GM18499 (cell line): ENCODE results near the gene PTPRE.
"Not testable (repeated sequence)": the region's sequence is repeated elsewhere in the genome, so short reads cannot be mapped to it uniquely, and the experiment has no call there.

Experiments
- ATAC-seq: cut with Tn5 transposase; IDR thresholded peaks from one replicate; pipeline ENCODE4 v1.9.1; 2021; ENCODE audit warnings: moderate number of reproducible peaks; ENCODE audit not compliant: insufficient read depth, unreplicated experiment

The PTPRE gene

GRCh38 chr10:127974911-127975310, 68.0 kb downstream of the PTPRE start:
- no peak for ATAC-seq

GRCh38 chr10:127976286-127976685, 69.4 kb downstream of the PTPRE start:
- ATAC-seq, result no peak

GRCh38 chr10:127976701-127977356, 69.9 kb downstream of the PTPRE start:
- ATAC-seq, result no peak

- ATAC-seq, result no peak
These were observed 70.6 kb downstream of the PTPRE start for GRCh38 chr10:127977357-127978009.

DNA sequence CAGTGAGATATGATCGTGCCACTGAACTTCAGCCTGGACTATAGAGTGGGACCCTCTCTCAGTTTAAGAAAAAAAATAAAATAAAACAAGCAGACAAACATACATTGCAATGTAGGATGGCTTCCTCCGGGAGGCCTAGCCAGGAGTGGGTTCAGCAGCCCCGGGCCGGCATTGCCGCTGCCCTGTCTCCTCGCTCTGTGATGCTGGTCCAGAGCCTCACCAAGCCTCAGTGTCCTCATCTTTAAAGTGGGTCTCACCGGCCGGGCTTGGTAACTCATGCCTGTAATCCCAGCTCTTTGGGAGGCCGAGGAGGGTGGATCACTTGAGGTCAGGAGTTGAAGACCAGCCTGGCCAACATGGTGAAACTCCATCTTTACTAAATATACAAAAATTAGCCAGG, 71.6 kb downstream of the PTPRE start:
- no peak for ATAC-seq

DNA sequence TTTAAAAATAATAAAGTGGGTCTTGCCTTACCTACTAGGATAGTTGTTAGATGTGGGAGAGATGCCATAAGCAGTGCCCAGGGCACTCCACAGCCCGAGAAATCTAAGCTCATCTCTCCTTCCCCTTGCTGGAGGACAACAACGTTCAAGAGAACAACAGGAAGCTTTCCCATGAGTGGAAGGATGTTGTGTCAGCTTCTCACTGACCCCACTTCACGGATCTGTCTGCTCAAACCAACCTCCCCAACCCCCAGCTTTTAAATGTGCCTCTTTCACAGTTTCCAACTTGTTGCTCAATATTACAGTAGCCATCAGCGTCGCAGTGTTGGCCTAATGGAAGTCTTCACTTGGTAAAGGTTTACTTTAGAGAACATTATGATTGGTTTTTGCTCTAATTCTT, 72.1 kb downstream of the PTPRE start:
- no peak for ATAC-seq

GRCh38 chr10:127979566-127979965, 72.7 kb downstream of the PTPRE start:
- no peak for ATAC-seq

GRCh38 chr10:127980898-127981297, 74.0 kb downstream of the PTPRE start:
- ATAC-seq, result no peak

DNA sequence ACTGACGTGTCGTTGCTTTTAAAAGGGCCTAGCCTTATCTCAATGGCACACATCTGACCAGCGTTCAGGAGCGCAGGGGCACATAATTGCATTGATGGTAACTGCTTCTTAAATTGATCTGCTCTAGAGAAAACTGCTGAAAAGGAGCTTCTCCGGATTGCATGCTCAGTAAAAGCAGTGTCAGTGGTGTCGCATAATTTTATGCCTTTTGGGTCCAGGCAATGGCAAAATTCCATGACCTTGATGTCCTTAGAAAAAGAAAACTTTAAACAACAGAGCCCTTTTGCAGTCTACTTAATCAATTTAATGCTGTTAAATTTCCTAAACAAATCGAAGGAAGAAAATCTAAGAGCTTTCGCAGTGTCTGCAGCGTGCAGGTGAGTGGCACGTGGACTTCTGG, 75.7 kb downstream of the PTPRE start:
- ATAC-seq, result no peak

- ATAC-seq, result no peak
These were observed 76.6 kb downstream of the PTPRE start for GRCh38 chr10:127983344-127984100.

DNA sequence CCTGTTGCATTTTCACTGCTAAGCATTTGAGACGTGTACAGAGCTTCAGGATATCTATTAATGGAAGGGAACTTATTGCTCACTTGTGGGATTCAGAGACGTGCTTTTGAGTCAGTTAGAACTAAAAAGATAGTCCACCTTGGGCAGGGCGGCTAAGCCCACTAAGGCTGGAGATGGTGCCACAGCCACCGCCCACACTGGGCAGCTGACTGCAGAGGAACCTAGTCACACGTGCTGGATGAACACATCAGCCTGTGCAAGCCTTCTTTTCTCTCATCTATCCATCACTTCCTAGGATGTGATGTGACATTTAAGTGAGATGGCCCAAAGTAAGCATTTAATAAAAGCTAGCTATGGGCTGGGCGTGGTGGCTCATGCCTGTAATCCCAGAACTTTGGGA, 78.0 kb downstream of the PTPRE start:
- no peak for ATAC-seq

DNA sequence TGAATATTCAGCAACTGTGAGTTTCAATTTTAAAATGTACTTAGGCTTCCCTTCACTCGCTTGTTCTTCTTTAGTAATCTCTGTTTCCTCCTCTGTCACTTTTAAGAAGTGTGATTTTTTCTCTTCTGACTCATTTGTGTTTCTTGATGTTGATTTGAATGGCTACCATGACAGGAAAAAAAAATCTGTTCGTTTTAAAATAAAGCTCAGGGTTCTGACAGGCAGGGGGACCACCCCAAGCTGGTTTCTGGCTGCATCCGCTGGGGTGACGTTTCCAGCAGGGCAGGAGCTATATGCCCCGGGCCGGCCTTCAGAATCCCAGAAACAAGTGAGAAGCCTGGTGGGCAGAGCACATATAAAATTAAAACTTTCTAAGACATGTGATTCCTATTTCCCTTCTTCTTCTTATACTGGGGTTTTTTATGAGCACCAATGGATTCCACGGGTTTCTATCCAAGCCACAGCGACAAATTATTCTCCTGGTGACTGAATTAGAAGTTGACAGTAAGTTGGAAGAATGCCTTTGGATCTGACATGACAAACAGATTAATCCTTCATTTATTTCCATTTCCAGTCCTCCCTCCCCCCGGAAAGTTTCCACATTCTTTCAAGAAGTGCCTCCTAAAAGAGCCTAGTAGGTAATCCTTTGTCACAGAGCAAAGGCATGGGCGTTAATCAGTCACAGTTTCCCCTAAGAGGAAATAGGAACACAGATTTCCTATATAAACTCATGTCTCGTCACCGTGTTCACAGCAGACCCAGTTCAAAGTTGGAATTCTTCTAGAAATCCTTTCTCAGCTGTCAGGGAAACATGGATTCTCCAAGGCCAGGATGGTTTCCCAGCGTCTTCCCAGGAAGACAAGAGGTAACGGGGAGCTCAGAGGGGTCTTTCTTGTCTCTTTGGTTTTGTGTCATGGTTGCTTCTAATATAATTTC, 79.9 kb downstream of the PTPRE start:
- no peak for ATAC-seq

- ATAC-seq, result no peak
These were observed 80.8 kb downstream of the PTPRE start for GRCh38 chr10:127987467-127988380.

DNA sequence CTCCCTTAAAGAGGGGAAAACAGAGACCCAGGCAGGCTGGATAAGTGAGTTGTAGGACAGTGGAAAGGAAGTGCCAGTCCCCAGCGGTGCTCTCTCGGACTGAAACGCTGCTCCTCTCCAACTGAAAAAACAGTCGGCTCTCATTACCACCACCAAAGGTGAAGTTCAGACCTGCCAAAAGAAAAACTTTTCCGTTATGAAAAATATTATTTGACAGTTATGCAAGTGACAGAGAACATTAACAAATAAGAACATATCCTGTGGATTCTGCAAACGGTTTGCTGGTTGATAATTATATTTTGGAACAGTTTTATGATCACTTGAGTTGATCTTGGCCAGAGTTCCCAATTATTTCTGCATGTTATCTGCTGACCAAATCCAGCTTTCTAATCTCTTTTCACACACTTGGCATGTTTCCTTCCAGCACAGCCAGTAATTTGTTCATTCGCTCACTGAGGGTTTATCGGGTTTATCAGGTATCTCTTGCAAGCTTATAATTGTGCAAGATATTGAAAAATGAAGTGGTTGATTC, 82.6 kb downstream of the PTPRE start:
- ATAC-seq, result no peak

DNA sequence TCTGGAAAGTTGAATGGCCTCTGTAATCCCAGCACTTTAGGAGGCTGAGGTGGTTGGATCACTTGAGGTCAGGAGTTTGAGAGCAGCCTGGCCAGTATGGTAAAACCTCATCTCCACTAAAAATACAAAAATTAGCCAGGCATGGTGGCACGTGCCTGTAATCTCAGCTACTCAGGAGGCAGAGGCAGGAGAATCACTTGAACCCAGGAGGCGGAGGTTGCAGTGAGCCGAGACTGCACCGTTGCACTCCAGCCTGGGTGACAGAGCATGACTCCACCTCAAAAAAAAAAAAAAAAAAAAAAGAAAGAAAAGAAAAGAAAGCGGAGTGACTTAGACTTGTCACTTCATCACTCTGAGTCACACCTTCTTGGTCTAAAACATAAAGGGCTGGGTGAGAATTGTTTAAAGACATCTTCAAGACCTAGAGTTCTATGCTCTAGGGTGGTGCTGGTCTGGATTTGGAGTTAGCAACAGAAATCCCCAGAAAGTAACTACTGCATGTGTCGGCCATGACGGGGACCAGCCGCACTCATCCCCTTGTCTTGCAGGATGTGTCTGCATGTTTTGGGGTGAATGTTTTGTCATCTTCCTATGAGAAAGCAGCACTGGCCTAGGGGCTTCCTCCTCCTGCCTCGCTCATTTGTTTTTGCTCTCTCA, 83.4 kb downstream of the PTPRE start:
- ATAC-seq, result not testable (repeated sequence)

- ATAC-seq, result no peak
These were observed 84.1 kb downstream of the PTPRE start for GRCh38 chr10:127990846-127991542.

DNA sequence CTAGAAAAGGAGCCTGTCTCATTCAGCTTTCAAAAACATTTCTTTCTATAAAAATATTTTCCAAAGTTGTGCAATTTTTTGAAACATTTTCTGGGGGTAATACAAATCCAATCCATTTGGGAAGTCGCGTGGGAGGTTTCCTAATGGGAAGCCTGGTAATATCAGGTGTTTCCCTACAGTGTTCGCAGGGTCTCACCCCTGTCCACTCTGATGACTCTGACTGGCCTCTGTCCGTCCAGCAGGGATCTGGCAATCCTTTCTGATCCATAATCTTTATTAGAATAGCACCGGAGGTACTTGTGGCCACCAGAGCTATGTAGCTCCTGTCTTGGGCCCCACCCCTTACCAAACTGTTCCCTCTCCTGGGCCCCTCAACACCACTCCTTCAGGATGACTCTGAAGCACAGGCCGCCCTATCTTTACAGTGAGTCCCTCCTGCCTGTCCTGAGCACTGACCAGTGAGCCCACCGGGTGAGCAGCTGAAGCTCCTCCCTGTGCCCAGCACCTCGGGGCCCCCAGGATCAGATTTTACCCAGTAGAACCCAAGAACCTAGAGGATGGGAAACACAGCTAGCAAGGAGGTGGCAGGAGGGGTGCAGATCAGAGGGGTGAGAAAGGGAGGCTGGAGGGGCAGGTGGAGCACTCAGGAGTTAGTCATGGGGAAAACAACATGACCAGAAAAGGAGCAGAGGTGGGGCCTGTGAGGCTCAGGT, 84.8 kb downstream of the PTPRE start:
- no peak for ATAC-seq
